ENCODE results near the gene PTPRM.

Gene PTPRM

DNA sequence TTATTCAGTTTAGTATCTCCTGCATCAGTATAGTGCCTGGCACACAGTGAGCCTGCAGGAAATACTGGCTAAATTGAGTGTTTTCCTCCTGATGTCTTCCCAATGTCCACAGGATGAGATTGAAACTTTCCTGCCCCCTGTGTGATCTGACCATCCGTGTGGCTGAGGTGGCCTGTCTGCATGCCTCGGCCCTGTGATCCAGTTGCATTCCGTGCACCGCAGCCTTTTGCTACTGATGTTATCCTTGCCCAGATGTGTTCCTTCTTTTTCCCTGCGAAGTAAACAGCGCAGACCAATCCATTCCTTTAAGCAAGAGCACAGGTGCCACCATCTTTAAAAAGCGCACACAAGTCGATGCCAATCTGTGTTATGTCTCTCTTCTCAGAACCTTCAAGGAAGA is 462.6 kb downstream of the PTPRM start:
- Mint-ChIP-seq H3K4me3 (no peak overlapping the region), H3K4me1 (no peaks in the 10 kb centered on the region), H3K27me3 (no peaks in the 10 kb centered on the region), H3K27ac (no peak overlapping the region), H3K36me3 (no peaks in the 10 kb centered on the region), H3K9me3 (peaks cover 10% of the 10 kb centered on the region)
- CTCF ChIA-PET: no interaction called here
- DNase-seq: no peak

GRCh38 chr18:8030201-8030600 is 463.1 kb downstream of the PTPRM start:
- H3K27ac Mint-ChIP-seq: no peak overlapping the region
- H3K4me3 Mint-ChIP-seq: no peak overlapping the region
- CTCF ChIA-PET: no interaction called here
- H3K4me1 Mint-ChIP-seq: no peaks in the 10 kb centered on the region
- DNase-seq: no peak
- peaks cover 10% of the 10 kb centered on the region for H3K9me3 Mint-ChIP-seq
- H3K36me3 Mint-ChIP-seq: no peaks in the 10 kb centered on the region
- no peaks in the 10 kb centered on the region for H3K27me3 Mint-ChIP-seq

DNA sequence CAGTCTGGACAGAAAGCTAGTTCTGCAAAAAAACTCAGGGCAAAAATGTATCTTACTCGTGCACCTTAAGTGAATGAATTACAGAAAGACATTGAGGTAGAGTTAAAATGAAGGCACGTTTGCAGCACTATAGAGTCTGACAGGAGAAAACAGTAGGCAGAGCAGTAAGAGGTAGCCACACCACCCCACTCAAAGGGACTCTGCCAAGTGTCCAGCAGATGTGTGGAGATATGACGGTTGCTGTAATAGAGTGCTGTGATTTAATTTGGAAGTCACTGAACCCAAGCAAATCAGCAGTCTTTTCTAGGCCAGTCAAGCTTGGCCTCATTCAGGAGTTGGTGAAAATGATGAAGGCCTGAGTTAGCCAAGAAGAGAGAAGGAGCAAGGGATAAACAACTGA is 464.4 kb downstream of the PTPRM start:
- CTCF ChIA-PET: no interaction called here
- no peaks in the 10 kb centered on the region for H3K4me1 Mint-ChIP-seq
- H3K36me3 Mint-ChIP-seq: no peaks in the 10 kb centered on the region
- no peak for DNase-seq
- H3K27ac Mint-ChIP-seq: no peak overlapping the region
- peaks cover 10% of the 10 kb centered on the region for H3K9me3 Mint-ChIP-seq
- H3K27me3 Mint-ChIP-seq: no peaks in the 10 kb centered on the region
- H3K4me3 Mint-ChIP-seq: no peak overlapping the region

- DNase-seq: no peak
- CTCF ChIA-PET: no interaction called here
- H3K27me3 Mint-ChIP-seq: no peaks in the 10 kb centered on the region
- no peaks in the 10 kb centered on the region for H3K36me3 Mint-ChIP-seq
- H3K27ac Mint-ChIP-seq: no peak overlapping the region
- peaks cover 6% of the 10 kb centered on the region for H3K9me3 Mint-ChIP-seq
- no peak overlapping the region for H3K4me3 Mint-ChIP-seq
- no peaks in the 10 kb centered on the region for H3K4me1 Mint-ChIP-seq
Measured at GRCh38 chr18:8034674-8035073, 467.6 kb downstream of the PTPRM start.

- no peaks in the 10 kb centered on the region for H3K27me3 Mint-ChIP-seq
- CTCF ChIA-PET: no interaction called here
- H3K4me3 Mint-ChIP-seq: no peak overlapping the region
- no peaks in the 10 kb centered on the region for H3K36me3 Mint-ChIP-seq
- no peak overlapping the region for H3K27ac Mint-ChIP-seq
- no peak for DNase-seq
- no peaks in the 10 kb centered on the region for H3K9me3 Mint-ChIP-seq
- H3K4me1 Mint-ChIP-seq: no peaks in the 10 kb centered on the region
Measured at GRCh38 chr18:8036551-8036950, 469.4 kb downstream of the PTPRM start.

GRCh38 chr18:8037296-8037695 is 470.2 kb downstream of the PTPRM start:
- CTCF ChIA-PET: no interaction called here
- no peaks in the 10 kb centered on the region for H3K9me3 Mint-ChIP-seq
- H3K27me3 Mint-ChIP-seq: no peaks in the 10 kb centered on the region
- H3K27ac Mint-ChIP-seq: no peak overlapping the region
- H3K4me3 Mint-ChIP-seq: no peak overlapping the region
- H3K36me3 Mint-ChIP-seq: no peaks in the 10 kb centered on the region
- H3K4me1 Mint-ChIP-seq: no peaks in the 10 kb centered on the region
- DNase-seq: no peak

- DNase-seq: no peak
- Mint-ChIP-seq H3K9me3 (no peaks in the 10 kb centered on the region), H3K4me3 (no peak overlapping the region), H3K27ac (no peak overlapping the region), H3K27me3 (no peaks in the 10 kb centered on the region), H3K4me1 (no peaks in the 10 kb centered on the region), H3K36me3 (no peaks in the 10 kb centered on the region)
- CTCF ChIA-PET: no interaction called here
Measured at GRCh38 chr18:8040021-8040420, 472.9 kb downstream of the PTPRM start.

- Mint-ChIP-seq H3K4me1 (no peaks in the 10 kb centered on the region), H3K27ac (no peak overlapping the region), H3K4me3 (no peak overlapping the region), H3K27me3 (no peaks in the 10 kb centered on the region), H3K36me3 (no peaks in the 10 kb centered on the region), H3K9me3 (no peaks in the 10 kb centered on the region)
- CTCF ChIA-PET: no interaction called here
- no peak for DNase-seq
Measured at GRCh38 chr18:8041526-8042111, 474.5 kb downstream of the PTPRM start.

DNA sequence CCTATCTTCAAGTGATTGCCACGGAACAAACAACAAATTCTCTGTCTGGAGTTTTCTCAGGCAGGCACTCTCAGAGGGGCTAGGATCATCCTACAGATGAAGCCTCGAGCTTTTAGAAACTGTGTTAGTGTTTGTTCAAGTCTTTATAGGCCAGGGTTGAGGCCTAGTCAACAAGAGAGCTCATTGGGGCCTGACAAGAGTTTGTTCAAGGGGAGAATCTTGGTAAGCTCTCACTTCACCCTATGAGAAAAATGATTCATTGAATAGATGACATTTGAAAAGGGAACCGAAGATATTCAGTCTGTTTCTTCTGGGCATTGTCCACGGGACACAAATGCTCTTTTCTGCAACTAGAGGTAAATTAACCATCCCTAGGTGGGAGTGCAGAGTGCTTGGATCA is 476.9 kb downstream of the PTPRM start:
- no peak for DNase-seq
- Mint-ChIP-seq H3K4me3 (no peak overlapping the region), H3K9me3 (no peaks in the 10 kb centered on the region), H3K36me3 (no peaks in the 10 kb centered on the region), H3K4me1 (no peaks in the 10 kb centered on the region), H3K27me3 (no peaks in the 10 kb centered on the region), H3K27ac (no peak overlapping the region)
- CTCF ChIA-PET: no interaction called here

- CTCF ChIA-PET: no interaction called here
- no peaks in the 10 kb centered on the region for H3K27me3 Mint-ChIP-seq
- DNase-seq: no peak
- H3K36me3 Mint-ChIP-seq: no peaks in the 10 kb centered on the region
- H3K4me3 Mint-ChIP-seq: no peak overlapping the region
- H3K27ac Mint-ChIP-seq: no peak overlapping the region
- H3K9me3 Mint-ChIP-seq: no peaks in the 10 kb centered on the region
- H3K4me1 Mint-ChIP-seq: no peaks in the 10 kb centered on the region
Measured at GRCh38 chr18:8045160-8045883, 478.2 kb downstream of the PTPRM start.

GRCh38 chr18:8045884-8046281 is 478.8 kb downstream of the PTPRM start:
- H3K27ac Mint-ChIP-seq: no peak overlapping the region
- no peaks in the 10 kb centered on the region for H3K9me3 Mint-ChIP-seq
- peaks cover 2% of the 10 kb centered on the region for H3K4me1 Mint-ChIP-seq
- no peaks in the 10 kb centered on the region for H3K36me3 Mint-ChIP-seq
- no peak overlapping the region for H3K4me3 Mint-ChIP-seq
- H3K27me3 Mint-ChIP-seq: no peaks in the 10 kb centered on the region
- DNase-seq: no peak
- CTCF ChIA-PET: no interaction called here

- peaks cover 3% of the 10 kb centered on the region for H3K4me1 Mint-ChIP-seq
- no peaks in the 10 kb centered on the region for H3K36me3 Mint-ChIP-seq
- DNase-seq: no peak
- CTCF ChIA-PET: no interaction called here
- H3K27ac Mint-ChIP-seq: no peak overlapping the region
- no peaks in the 10 kb centered on the region for H3K27me3 Mint-ChIP-seq
- H3K4me3 Mint-ChIP-seq: no peak overlapping the region
- no peaks in the 10 kb centered on the region for H3K9me3 Mint-ChIP-seq
Measured at GRCh38 chr18:8046441-8046840, 479.3 kb downstream of the PTPRM start.

- Mint-ChIP-seq H3K4me3 (no peak overlapping the region), H3K4me1 (peaks cover 3% of the 10 kb centered on the region), H3K27me3 (no peaks in the 10 kb centered on the region), H3K9me3 (no peaks in the 10 kb centered on the region), H3K36me3 (no peaks in the 10 kb centered on the region), H3K27ac (no peak overlapping the region)
- DNase-seq: no peak
- CTCF ChIA-PET: no interaction called here
Measured at GRCh38 chr18:8049147-8049546, 482.0 kb downstream of the PTPRM start.

GRCh38 chr18:8050616-8051329 is 483.7 kb downstream of the PTPRM start:
- peaks cover 3% of the 10 kb centered on the region for H3K4me1 Mint-ChIP-seq
- no peak for DNase-seq
- H3K27me3 Mint-ChIP-seq: no peaks in the 10 kb centered on the region
- H3K4me3 Mint-ChIP-seq: no peak overlapping the region
- H3K9me3 Mint-ChIP-seq: no peaks in the 10 kb centered on the region
- CTCF ChIA-PET: no interaction called here
- no peak overlapping the region for H3K27ac Mint-ChIP-seq
- H3K36me3 Mint-ChIP-seq: no peaks in the 10 kb centered on the region

GRCh38 chr18:8051453-8051852 is 484.3 kb downstream of the PTPRM start:
- H3K36me3 Mint-ChIP-seq: no peaks in the 10 kb centered on the region
- no peak for DNase-seq
- CTCF ChIA-PET: no interaction called here
- no peak overlapping the region for H3K27ac Mint-ChIP-seq
- peaks cover 3% of the 10 kb centered on the region for H3K4me1 Mint-ChIP-seq
- no peaks in the 10 kb centered on the region for H3K27me3 Mint-ChIP-seq
- no peak overlapping the region for H3K4me3 Mint-ChIP-seq
- H3K9me3 Mint-ChIP-seq: no peaks in the 10 kb centered on the region
